Ascending aorta (tissue), 2 donors: ENCODE results near the gene SGK1. TPM values are rescaled to one million over a fixed set of nuclear protein-coding genes. Genes with fewer than 3 reads are reported as not detected.

Experiments
- DNase-seq, 2 donors: peaks; one replicate each; pipeline ENCODE4 v3.0.0-alpha.2; 2019; ENCODE audit warnings: low spot score in 2 of 2
- H3K27ac ChIP-seq, 2 donors: fragments of 200-600 bp; sonication (generic); one replicate each; pipeline ENCODE4 v1.5.1; 2016 to 2017; ENCODE audit warnings: mild to moderate bottlenecking in 1 of 2
- H3K27me3 ChIP-seq: fragments of 200-600 bp; sonication (generic); one replicate; pipeline ENCODE4 v1.5.1; 2017
- H3K36me3 ChIP-seq, 2 donors: fragments of 200-600 bp; sonication (generic); one replicate each; pipeline ENCODE4 v1.5.1; 2016
- H3K4me1 ChIP-seq, 2 donors: fragments of 200-600 bp; sonication (generic); one replicate each; pipeline ENCODE4 v1.5.1; 2016 to 2017; ENCODE audit warnings: mild to moderate bottlenecking in 1 of 2
- H3K4me3 ChIP-seq, 2 donors: fragments of 200-600 bp; sonication (generic); one replicate each; pipeline ENCODE4 v1.5.1; 2016 to 2017; ENCODE audit warnings: mild to moderate bottlenecking in 1 of 2
- H3K9me3 ChIP-seq, 2 donors: fragments of 200-600 bp; sonication (generic); one replicate each; pipeline ENCODE4 v1.5.1; 2016
- CTCF ChIP-seq, 3 experiments: fragments of 200-600 bp in 2 of 3; fragments of 450-650 bp in 1 of 3; sonication (generic) in 2 of 3; IDR thresholded peaks; one replicate each; pipeline ENCODE4 v1.5.1; 2016 to 2019; ENCODE audit warnings: antibody characterized with exemption in 3 of 3, mild to moderate bottlenecking in 1 of 3, moderate library complexity in 1 of 3
- intact Hi-C: fragments of 100-400 bp; cut with DNase I; formaldehyde crosslinking; loops from one replicate; pipeline ENCODE4 v1.15.1; 2023
- total RNA-seq: library from RNA; depleted of rRNA; stranded (reverse); fragments of >200 nt; gene quantifications from one replicate; pipeline ENCODE4 v1.1.0, GENCODE V29; 2016

The SGK1 gene
- total RNA-seq, 1 donor from 2014 or later, result 200 TPM

GRCh38 chr6:134233180-134233955 lies 84.5 kb downstream of the SGK1 start:
- TF ChIP-seq CTCF (IDR thresholded peaks at IDR 0.05), result no peak
- intact Hi-C loops, result no loop called here
- DNase-seq, result no peak

GRCh38 chr6:134230940-134231339 lies 87.0 kb downstream of the SGK1 start:
- Histone ChIP-seq H3K4me1 (peaks cover 0 to 4% of the 10 kb centered on the region in 2 donors), H3K27me3 (no peaks in the 10 kb centered on the region), H3K36me3 (no peaks in the 10 kb centered on the region), H3K9me3 (no peaks in the 10 kb centered on the region), H3K27ac (no peak overlapping the region), H3K4me3 (no peak overlapping the region)
- DNase-seq, result no peak
- TF ChIP-seq CTCF (IDR thresholded peaks at IDR 0.05), result no peak
- intact Hi-C loops, result no loop called here

More at GRCh38 chr6:134233180-134233955, 84.5 kb downstream of the SGK1 start:
- H3K27ac ChIP-seq, result peak overlapping the region; percentile 13 to 52
- peaks cover 0 to 4% of the 10 kb centered on the region in 2 donors for H3K4me1 ChIP-seq
- no peaks in the 10 kb centered on the region for H3K9me3 ChIP-seq
- no peaks in the 10 kb centered on the region for H3K36me3 ChIP-seq
- H3K4me3 ChIP-seq, result no peak overlapping the region
- H3K27me3 ChIP-seq, result no peaks in the 10 kb centered on the region

GRCh38 chr6:134230087-134230700 lies 87.7 kb downstream of the SGK1 start:
- intact Hi-C loops, result no loop called here
- TF ChIP-seq CTCF (IDR thresholded peaks at IDR 0.05), result no peak
- Histone ChIP-seq H3K4me1 (peaks cover 0 to 4% of the 10 kb centered on the region in 2 donors), H3K9me3 (no peaks in the 10 kb centered on the region), H3K27me3 (no peaks in the 10 kb centered on the region), H3K4me3 (no peak overlapping the region), H3K36me3 (no peaks in the 10 kb centered on the region), H3K27ac (no peak overlapping the region)
- DNase-seq, result no peak

GRCh38 chr6:134229520-134229919 lies 88.4 kb downstream of the SGK1 start:
- Histone ChIP-seq H3K4me1 (peaks cover 0 to 4% of the 10 kb centered on the region in 2 donors), H3K27me3 (no peaks in the 10 kb centered on the region), H3K27ac (no peak overlapping the region), H3K9me3 (no peaks in the 10 kb centered on the region), H3K36me3 (no peaks in the 10 kb centered on the region), H3K4me3 (no peak overlapping the region)
- no peak for TF ChIP-seq CTCF (IDR thresholded peaks at IDR 0.05)
- intact Hi-C loops, result no loop called here
- no peak for DNase-seq

- intact Hi-C loops, result no loop called here
- no peaks in the 10 kb centered on the region for H3K4me1 ChIP-seq
- DNase-seq, result no peak
Measured at GRCh38 chr6:134223796-134224420, 94.0 kb downstream of the SGK1 start.

More at GRCh38 chr6:134223796-134224420, 94.0 kb downstream of the SGK1 start:
- TF ChIP-seq CTCF (IDR thresholded peaks at IDR 0.05), result no peak
- Histone ChIP-seq H3K9me3 (no peaks in the 10 kb centered on the region), H3K27me3 (no peaks in the 10 kb centered on the region), H3K36me3 (no peaks in the 10 kb centered on the region), H3K4me3 (no peak overlapping the region), H3K27ac (no peak overlapping the region)
